Skeletal muscle tissue (tissue), 4 donors: ENCODE data around the gene AMFR. TPM values are rescaled to one million over a fixed set of nuclear protein-coding genes. Genes with fewer than 3 reads are reported as not detected.

Source experiments
- H3K27ac ChIP-seq: one replicate; pipeline ENCODE4 v1.7.0; 2013; ENCODE audit warnings: mild to moderate bottlenecking, low read depth, low read length, inconsistent platforms
- H3K27me3 ChIP-seq, 3 donors: one replicate each; pipeline ENCODE4 v1.7.0; 2013; ENCODE audit warnings: low read length in 3 of 3; ENCODE audit not compliant: control insufficient read depth in 3 of 3, insufficient read depth in 3 of 3
- H3K36me3 ChIP-seq, 3 donors: one replicate each; pipeline ENCODE4 v1.7.0; 2013; ENCODE audit warnings: low read length in 3 of 3; ENCODE audit not compliant: control insufficient read depth in 3 of 3, insufficient read depth in 3 of 3
- H3K4me1 ChIP-seq, 3 donors: one replicate each; pipeline ENCODE4 v1.7.0; 2013; ENCODE audit warnings: low read length in 3 of 3, mild to moderate bottlenecking in 3 of 3; ENCODE audit not compliant: control insufficient read depth in 3 of 3, insufficient read depth in 3 of 3
- H3K4me3 ChIP-seq, 3 donors: one replicate each; pipeline ENCODE4 v1.7.0; 2013; ENCODE audit warnings: low read length in 3 of 3
- H3K9ac ChIP-seq, 3 donors: one replicate each; pipeline ENCODE4 v1.7.0; 2013; ENCODE audit warnings: low read length in 3 of 3, mild to moderate bottlenecking in 3 of 3, moderate library complexity in 2 of 3, low read depth in 1 of 3
- H3K9me3 ChIP-seq, 3 donors: one replicate each; pipeline ENCODE4 v1.7.0; 2013; ENCODE audit warnings: low read length in 3 of 3; ENCODE audit not compliant: control insufficient read depth in 3 of 3
- total RNA-seq: library from RNA; depleted of rRNA; stranded (reverse); fragments of >200 nt; gene quantifications from one replicate; pipeline ENCODE4 v1.2.3, GENCODE V29; 2014
- donor health status: Osteomylitis.

Gene AMFR
- total RNA-seq, 1 donor from 2014 or later: 130 TPM

DNA sequence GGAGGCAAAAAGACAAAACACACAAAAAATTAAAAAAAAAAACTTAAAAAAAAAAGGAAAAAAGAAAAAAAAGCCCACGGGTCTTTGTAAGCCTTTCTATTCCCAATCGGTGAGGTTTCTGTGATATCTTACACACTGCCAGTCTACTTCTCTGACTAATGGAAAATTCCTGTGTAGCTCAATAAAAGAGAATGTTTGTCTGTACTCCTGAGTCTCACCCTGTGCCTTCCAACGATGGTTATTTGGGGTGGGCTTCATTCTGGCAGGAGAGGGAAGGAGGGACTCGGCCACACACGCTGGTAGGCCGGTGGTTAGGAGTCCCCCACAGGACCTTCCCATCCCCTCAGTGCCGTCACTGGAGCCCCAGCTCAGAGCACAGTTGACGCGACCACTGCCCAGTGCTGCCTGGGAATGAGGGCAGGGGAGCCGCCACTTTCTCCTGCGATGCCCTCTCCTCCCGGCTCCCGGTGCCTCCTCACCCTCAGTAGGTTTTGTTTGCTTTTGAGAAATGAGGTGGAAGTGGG lies 68.0 kb downstream of the AMFR start:
- peaks cover 4% of the 10 kb centered on the region in 3 donors for H3K36me3 ChIP-seq
- H3K4me3 ChIP-seq: peak overlapping the region in 2 of 3 donors; percentile 47 to 69
- H3K4me1 ChIP-seq: peaks cover 23 to 34% (median 23%) of the 10 kb centered on the region in 3 donors
- H3K9ac ChIP-seq: peak overlapping the region in 2 of 3 donors; percentile 67 to 69
- no peaks in the 10 kb centered on the region for H3K27me3 ChIP-seq
- H3K9me3 ChIP-seq: no peaks in the 10 kb centered on the region
- peak overlapping the region; percentile 38 for H3K27ac ChIP-seq

GRCh38 chr16:56356276-56357240 lies 68.8 kb downstream of the AMFR start:
- Histone ChIP-seq H3K27me3 (no peaks in the 10 kb centered on the region), H3K27ac (peak overlapping the region; percentile 38), H3K9me3 (no peaks in the 10 kb centered on the region), H3K36me3 (no peaks in the 10 kb centered on the region), H3K9ac (peak overlapping the region; percentile 67 to 82 (median 69)), H3K4me1 (peaks cover 23 to 34% (median 23%) of the 10 kb centered on the region in 3 donors), H3K4me3 (peak overlapping the region; percentile 47 to 69 (median 63))

DNA sequence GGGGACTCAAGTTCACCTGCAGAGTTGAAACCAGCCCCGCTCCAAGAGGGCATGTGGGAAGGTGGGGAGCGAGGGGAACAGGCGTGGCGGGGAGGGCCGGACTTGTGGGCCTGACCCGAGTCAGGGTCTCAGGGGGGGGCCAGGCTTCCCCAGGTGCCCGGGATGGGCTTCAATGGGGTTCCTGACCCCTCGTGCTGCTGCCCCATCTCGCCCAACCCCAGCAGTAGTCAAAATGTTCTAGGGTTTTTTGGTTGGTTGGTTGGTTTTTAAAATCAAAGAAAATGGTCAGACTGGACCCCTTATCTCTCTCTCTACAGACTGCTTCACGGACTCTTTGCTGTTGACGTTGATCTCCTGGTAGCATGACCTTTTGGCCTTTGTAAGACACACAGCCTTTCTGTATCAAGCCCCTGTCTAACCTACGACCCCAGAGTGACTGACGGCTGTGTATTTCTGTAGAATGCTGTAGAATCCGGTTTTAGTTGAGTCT lies 69.5 kb downstream of the AMFR start:
- peak overlapping the region; percentile 15 to 63 (median 47) for H3K4me3 ChIP-seq
- H3K27me3 ChIP-seq: no peaks in the 10 kb centered on the region
- peak overlapping the region; percentile 67 to 82 (median 69) for H3K9ac ChIP-seq
- no peaks in the 10 kb centered on the region for H3K9me3 ChIP-seq
- H3K4me1 ChIP-seq: peaks cover 23 to 34% (median 23%) of the 10 kb centered on the region in 3 donors
- H3K36me3 ChIP-seq: no peaks in the 10 kb centered on the region
- no peak overlapping the region for H3K27ac ChIP-seq

GRCh38 chr16:56355221-56355620 lies 70.1 kb downstream of the AMFR start:
- Histone ChIP-seq H3K4me3 (no peak overlapping the region), H3K4me1 (peaks cover 17 to 29% (median 19%) of the 10 kb centered on the region in 3 donors), H3K9me3 (no peaks in the 10 kb centered on the region), H3K27ac (no peak overlapping the region), H3K9ac (no peak overlapping the region), H3K27me3 (no peaks in the 10 kb centered on the region), H3K36me3 (no peaks in the 10 kb centered on the region)

DNA sequence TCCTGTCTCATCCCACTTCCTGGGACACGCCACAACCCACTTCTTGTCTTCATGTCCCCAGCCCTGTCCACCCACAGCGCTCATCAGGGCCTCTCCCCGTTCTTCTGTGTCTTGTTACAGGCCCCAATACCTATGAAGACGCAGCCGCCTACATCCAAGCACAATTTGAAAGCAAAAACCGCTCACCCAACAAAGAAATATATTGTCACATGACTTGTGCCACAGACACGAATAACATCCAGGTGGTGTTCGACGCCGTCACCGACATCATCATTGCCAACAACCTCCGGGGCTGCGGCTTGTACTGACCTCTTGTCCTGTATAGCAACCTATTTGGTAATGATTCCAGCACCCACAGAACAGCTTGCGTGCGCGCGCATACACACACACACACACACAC lies 70.6 kb downstream of the AMFR start:
- Histone ChIP-seq H3K4me1 (peaks cover 14 to 24% (median 19%) of the 10 kb centered on the region in 3 donors), H3K36me3 (no peaks in the 10 kb centered on the region), H3K27me3 (no peaks in the 10 kb centered on the region), H3K4me3 (no peak overlapping the region), H3K9ac (no peak overlapping the region), H3K27ac (no peak overlapping the region), H3K9me3 (no peaks in the 10 kb centered on the region)

DNA sequence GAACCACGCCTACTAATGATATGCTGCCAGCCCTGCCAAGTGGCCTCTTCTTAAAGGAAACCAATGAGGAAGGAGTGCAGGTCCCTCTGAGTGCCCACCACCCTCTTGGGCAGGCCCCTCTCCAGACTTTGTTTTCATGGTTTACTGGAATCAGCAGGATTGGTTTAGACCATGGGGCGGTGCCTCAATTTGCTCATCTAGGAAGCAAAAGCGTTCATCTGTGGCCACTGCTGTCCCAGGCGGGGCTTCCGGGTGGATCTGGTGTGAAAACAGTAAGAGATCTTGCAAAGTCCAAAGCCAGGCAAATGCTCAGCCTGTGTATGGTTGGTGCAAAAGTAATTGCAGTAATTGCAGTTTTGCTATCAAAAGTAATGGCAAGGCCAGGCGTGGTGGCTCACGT lies 71.3 kb downstream of the AMFR start:
- Histone ChIP-seq H3K9ac (no peak overlapping the region), H3K9me3 (no peaks in the 10 kb centered on the region), H3K27ac (no peak overlapping the region), H3K4me1 (peaks cover 14 to 21% (median 16%) of the 10 kb centered on the region in 3 donors), H3K36me3 (no peaks in the 10 kb centered on the region), H3K4me3 (no peak overlapping the region), H3K27me3 (no peaks in the 10 kb centered on the region)

- no peaks in the 10 kb centered on the region for H3K9me3 ChIP-seq
- H3K4me3 ChIP-seq: no peak overlapping the region
- peaks cover 14 to 21% (median 16%) of the 10 kb centered on the region in 3 donors for H3K4me1 ChIP-seq
- H3K9ac ChIP-seq: no peak overlapping the region
- no peak overlapping the region for H3K27ac ChIP-seq
- H3K36me3 ChIP-seq: no peaks in the 10 kb centered on the region
- H3K27me3 ChIP-seq: no peaks in the 10 kb centered on the region
Observed at GRCh38 chr16:56353054-56353921, 72.1 kb downstream of the AMFR start.

DNA sequence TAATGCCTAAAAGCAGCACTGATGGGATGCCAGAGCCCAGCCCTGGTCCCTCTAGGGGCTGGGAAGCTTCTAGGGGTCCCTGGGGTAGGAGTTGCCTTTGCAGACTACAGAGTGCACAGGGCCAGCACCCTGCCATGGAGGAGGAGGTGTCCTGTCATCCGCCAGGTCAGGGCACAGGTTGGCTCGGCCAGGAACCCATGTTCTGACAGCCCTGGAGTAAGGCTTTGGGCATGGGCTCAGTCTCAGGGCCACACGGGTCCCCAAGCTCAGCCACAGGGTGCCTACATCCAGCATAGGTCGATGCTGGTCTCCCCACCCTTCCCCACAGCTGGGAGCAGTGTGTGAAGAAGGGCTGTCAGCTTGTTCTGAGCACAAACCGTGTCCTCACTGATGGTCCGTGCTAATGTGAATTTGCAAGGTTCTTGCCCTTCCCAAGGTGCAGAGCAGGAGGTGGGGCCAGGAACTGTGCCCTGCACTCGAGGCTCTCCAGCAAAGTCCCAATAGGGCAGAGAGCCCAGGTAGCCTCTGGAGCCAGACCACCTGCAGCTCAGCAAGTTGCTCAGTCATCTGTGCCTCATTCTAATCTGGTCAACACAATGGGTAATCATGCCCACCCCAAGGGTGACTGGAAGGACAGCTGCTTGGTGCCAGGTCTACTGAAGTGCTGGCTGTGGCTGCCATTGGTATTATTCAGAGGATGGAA lies 72.8 kb downstream of the AMFR start:
- no peak overlapping the region for H3K4me3 ChIP-seq
- H3K27me3 ChIP-seq: no peaks in the 10 kb centered on the region
- H3K4me1 ChIP-seq: peaks cover 14 to 15% (median 14%) of the 10 kb centered on the region in 3 donors
- no peak overlapping the region for H3K9ac ChIP-seq
- H3K36me3 ChIP-seq: no peaks in the 10 kb centered on the region
- H3K27ac ChIP-seq: no peak overlapping the region
- no peaks in the 10 kb centered on the region for H3K9me3 ChIP-seq

DNA sequence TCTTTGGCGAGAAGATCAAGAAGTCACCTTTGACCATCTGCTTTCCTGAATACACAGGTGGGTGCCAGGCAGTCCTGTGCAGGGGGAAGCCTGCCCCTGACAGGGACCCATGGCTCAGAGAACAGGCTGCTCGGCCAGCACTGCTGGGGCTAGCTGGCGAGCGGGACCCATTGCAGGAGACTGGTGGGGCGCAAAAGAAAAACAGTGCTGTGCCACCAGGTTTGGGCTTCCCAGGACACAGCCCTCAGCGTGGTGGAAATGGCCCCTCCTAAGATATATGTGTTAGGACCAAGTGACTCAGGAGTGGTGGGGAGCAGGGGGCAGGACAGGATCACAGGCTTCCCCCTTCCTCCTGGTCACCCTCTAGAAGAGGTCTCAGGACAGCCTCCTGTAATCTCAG lies 73.9 kb downstream of the AMFR start:
- Histone ChIP-seq H3K9ac (no peak overlapping the region), H3K27ac (no peak overlapping the region), H3K36me3 (no peaks in the 10 kb centered on the region), H3K4me1 (peaks cover 14 to 15% (median 14%) of the 10 kb centered on the region in 3 donors), H3K27me3 (no peaks in the 10 kb centered on the region), H3K9me3 (no peaks in the 10 kb centered on the region), H3K4me3 (no peak overlapping the region)
